SK-N-SH (cell line): ENCODE measurements around the gene PLEKHM3.

Source experiments
- CHD2 ChIP-seq: fragments of 150-350 bp; IDR thresholded peaks from 2 replicates; pipeline ENCODE4 v1.6.1; 2018; ENCODE audit warnings: low read length; ENCODE audit not compliant: partially characterized antibody
- EP300 ChIP-seq, 2 experiments: IDR thresholded peaks; 2 replicates each; pipeline versions ENCODE4 v1.4.0 to v1.6.1; 2012; ENCODE audit warnings: borderline replicate concordance in 1 of 2, low read depth in 1 of 2, low read length in 1 of 2
- GABPA ChIP-seq: IDR thresholded peaks from 2 replicates; pipeline ENCODE4 v1.4.0; 2012; ENCODE audit warnings: low read depth, mild to moderate bottlenecking
- MEF2A ChIP-seq: IDR thresholded peaks from 2 replicates; pipeline ENCODE4 v1.4.0; 2012; ENCODE audit warnings: low read depth, borderline replicate concordance
- RAD21 ChIP-seq: IDR thresholded peaks from 2 replicates; pipeline ENCODE4 v1.6.1; 2012; ENCODE audit warnings: mild to moderate bottlenecking, low read length
- TF ChIP-seq, protein P1 (sequence below): IDR thresholded peaks from 2 replicates; pipeline ENCODE4; 2012
- TF ChIP-seq, protein P2 (sequence below): fragments of 200-600 bp; sonication (generic); IDR thresholded peaks from 2 replicates; pipeline ENCODE4 v1.6.1; 2017; ENCODE audit warnings: antibody characterized with exemption, mild to moderate bottlenecking, moderate library complexity
- TF ChIP-seq, protein P3 (sequence below): IDR thresholded peaks from 2 replicates; pipeline ENCODE4 v1.6.1; 2012; ENCODE audit warnings: mild to moderate bottlenecking, low read depth, low read length, moderate library complexity

DNA sequence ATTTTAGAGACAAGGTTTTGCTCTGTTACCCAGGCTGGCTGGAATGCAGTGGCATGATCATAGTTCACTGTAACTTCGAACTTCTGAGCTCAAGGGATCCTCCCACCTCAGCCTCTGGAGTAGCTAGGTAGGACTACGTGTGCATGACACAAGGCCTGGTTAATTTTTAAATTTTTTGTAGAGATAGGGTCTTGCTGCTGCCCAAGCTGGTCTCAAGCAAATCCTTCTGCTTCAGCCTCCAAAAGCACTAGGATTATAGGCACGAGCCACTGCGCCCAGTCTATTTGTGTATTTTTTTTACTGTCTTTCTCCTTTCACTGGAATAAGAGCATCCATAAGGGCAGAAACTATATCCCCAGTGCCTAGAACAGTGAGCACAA is 89.3 kb downstream of the PLEKHM3 start:
- no peak for TF ChIP-seq MEF2A
- no peak for TF ChIP-seq CHD2
- TF ChIP-seq, protein P1, sequence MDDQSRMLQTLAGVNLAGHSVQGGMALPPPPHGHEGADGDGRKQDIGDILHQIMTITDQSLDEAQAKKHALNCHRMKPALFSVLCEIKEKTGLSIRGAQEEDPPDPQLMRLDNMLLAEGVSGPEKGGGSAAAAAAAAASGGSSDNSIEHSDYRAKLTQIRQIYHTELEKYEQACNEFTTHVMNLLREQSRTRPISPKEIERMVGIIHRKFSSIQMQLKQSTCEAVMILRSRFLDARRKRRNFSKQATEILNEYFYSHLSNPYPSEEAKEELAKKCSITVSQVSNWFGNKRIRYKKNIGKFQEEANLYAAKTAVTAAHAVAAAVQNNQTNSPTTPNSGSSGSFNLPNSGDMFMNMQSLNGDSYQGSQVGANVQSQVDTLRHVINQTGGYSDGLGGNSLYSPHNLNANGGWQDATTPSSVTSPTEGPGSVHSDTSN = no peak
- no peak for TF ChIP-seq EP300 (IDR thresholded peaks at IDR 0.05; ENCODE audit: borderline replicate concordance in 1 of 2, low read depth in 1 of 2, low read length in 1 of 2)
- TF ChIP-seq, protein P2, sequence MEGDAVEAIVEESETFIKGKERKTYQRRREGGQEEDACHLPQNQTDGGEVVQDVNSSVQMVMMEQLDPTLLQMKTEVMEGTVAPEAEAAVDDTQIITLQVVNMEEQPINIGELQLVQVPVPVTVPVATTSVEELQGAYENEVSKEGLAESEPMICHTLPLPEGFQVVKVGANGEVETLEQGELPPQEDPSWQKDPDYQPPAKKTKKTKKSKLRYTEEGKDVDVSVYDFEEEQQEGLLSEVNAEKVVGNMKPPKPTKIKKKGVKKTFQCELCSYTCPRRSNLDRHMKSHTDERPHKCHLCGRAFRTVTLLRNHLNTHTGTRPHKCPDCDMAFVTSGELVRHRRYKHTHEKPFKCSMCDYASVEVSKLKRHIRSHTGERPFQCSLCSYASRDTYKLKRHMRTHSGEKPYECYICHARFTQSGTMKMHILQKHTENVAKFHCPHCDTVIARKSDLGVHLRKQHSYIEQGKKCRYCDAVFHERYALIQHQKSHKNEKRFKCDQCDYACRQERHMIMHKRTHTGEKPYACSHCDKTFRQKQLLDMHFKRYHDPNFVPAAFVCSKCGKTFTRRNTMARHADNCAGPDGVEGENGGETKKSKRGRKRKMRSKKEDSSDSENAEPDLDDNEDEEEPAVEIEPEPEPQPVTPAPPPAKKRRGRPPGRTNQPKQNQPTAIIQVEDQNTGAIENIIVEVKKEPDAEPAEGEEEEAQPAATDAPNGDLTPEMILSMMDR = no peak
- no peak for TF ChIP-seq RAD21
- TF ChIP-seq, protein P3, sequence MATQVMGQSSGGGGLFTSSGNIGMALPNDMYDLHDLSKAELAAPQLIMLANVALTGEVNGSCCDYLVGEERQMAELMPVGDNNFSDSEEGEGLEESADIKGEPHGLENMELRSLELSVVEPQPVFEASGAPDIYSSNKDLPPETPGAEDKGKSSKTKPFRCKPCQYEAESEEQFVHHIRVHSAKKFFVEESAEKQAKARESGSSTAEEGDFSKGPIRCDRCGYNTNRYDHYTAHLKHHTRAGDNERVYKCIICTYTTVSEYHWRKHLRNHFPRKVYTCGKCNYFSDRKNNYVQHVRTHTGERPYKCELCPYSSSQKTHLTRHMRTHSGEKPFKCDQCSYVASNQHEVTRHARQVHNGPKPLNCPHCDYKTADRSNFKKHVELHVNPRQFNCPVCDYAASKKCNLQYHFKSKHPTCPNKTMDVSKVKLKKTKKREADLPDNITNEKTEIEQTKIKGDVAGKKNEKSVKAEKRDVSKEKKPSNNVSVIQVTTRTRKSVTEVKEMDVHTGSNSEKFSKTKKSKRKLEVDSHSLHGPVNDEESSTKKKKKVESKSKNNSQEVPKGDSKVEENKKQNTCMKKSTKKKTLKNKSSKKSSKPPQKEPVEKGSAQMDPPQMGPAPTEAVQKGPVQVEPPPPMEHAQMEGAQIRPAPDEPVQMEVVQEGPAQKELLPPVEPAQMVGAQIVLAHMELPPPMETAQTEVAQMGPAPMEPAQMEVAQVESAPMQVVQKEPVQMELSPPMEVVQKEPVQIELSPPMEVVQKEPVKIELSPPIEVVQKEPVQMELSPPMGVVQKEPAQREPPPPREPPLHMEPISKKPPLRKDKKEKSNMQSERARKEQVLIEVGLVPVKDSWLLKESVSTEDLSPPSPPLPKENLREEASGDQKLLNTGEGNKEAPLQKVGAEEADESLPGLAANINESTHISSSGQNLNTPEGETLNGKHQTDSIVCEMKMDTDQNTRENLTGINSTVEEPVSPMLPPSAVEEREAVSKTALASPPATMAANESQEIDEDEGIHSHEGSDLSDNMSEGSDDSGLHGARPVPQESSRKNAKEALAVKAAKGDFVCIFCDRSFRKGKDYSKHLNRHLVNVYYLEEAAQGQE = no peak
- no peak for TF ChIP-seq GABPA
